Trophoblast cell (in vitro differentiated cells and primary cell): Measurements from ENCODE around the gene MATR3.
A peak's percentile ranks its signal among the peaks of the same experiment; 100 is the strongest.

Experiments
- DNase-seq, 2 donors: peaks; one replicate each; pipeline ENCODE4 v3.0.0-alpha.2; 2016
- H2AFZ ChIP-seq: 2 replicates; pipeline ENCODE4 v1.6.1; 2013; ENCODE audit warnings: low read length, moderate library complexity, mild to moderate bottlenecking; ENCODE audit not compliant: insufficient read depth, poor library complexity
- H2AK5ac ChIP-seq: 2 replicates; pipeline ENCODE4 v1.6.1; 2013; ENCODE audit warnings: mild to moderate bottlenecking, low read length
- H2BK120ac ChIP-seq: 2 replicates; pipeline ENCODE4 v1.6.1; 2013; ENCODE audit warnings: low read length, mild to moderate bottlenecking, moderate library complexity; ENCODE audit not compliant: insufficient read depth, poor library complexity
- H2BK12ac ChIP-seq: 2 replicates; pipeline ENCODE4 v1.6.1; 2013; ENCODE audit warnings: mild to moderate bottlenecking, low read length, moderate library complexity
- H2BK5ac ChIP-seq: 2 replicates; pipeline ENCODE4 v1.6.1; 2013; ENCODE audit warnings: low read length, low read depth, moderate library complexity, mild to moderate bottlenecking; ENCODE audit not compliant: poor library complexity
- H3K14ac ChIP-seq: 2 replicates; pipeline ENCODE4 v1.6.1; 2013; ENCODE audit warnings: mild to moderate bottlenecking, low read length
- H3K18ac ChIP-seq: 2 replicates; pipeline ENCODE4 v1.6.1; 2013; ENCODE audit warnings: mild to moderate bottlenecking, low read length
- H3K23ac ChIP-seq: 2 replicates; pipeline ENCODE4 v1.6.1; 2013; ENCODE audit warnings: low read length
- H3K27ac ChIP-seq: 2 replicates; pipeline ENCODE4 v1.5.1; 2013; ENCODE audit warnings: low read depth, mild to moderate bottlenecking, inconsistent platforms, low read length, moderate library complexity
- H3K27me3 ChIP-seq: 2 replicates; pipeline ENCODE4 v1.6.1; 2013; ENCODE audit warnings: inconsistent platforms, mild to moderate bottlenecking, low read length, moderate library complexity; ENCODE audit not compliant: insufficient read depth
- H3K36me3 ChIP-seq, 2 experiments: 1 replicate in 1 of 2; 2 replicates in 1 of 2; pipeline ENCODE4 v1.6.1; 2013; ENCODE audit warnings: low read length in 2 of 2, mild to moderate bottlenecking in 2 of 2, moderate library complexity in 1 of 2; ENCODE audit not compliant: insufficient read depth in 2 of 2, control insufficient read depth in 1 of 2
- H3K4ac ChIP-seq: 2 replicates; pipeline ENCODE4 v1.6.1; 2013; ENCODE audit warnings: low read depth, mild to moderate bottlenecking, low read length, moderate library complexity
- H3K4me1 ChIP-seq, 2 experiments: 1 replicate in 1 of 2; 2 replicates in 1 of 2; pipeline ENCODE4 v1.6.1; 2013; ENCODE audit warnings: low read length in 2 of 2, mild to moderate bottlenecking in 2 of 2, moderate library complexity in 1 of 2; ENCODE audit not compliant: insufficient read depth in 2 of 2, control insufficient read depth in 1 of 2
- H3K4me2 ChIP-seq: 2 replicates; pipeline ENCODE4 v1.6.1; 2013; ENCODE audit warnings: inconsistent platforms, mild to moderate bottlenecking, low read length, moderate library complexity
- H3K4me3 ChIP-seq: 2 replicates; pipeline ENCODE4 v1.5.1; 2013; ENCODE audit warnings: mild to moderate bottlenecking, low read depth, low read length, inconsistent platforms
- H3K79me1 ChIP-seq: one replicate; pipeline ENCODE4 v1.6.1; 2013; ENCODE audit warnings: low read length
- H3K79me2 ChIP-seq: 2 replicates; pipeline ENCODE4 v1.6.1; 2013; ENCODE audit warnings: low read length, mild to moderate bottlenecking; ENCODE audit not compliant: control insufficient read depth, insufficient read depth, poor library complexity
- H3K9ac ChIP-seq: 2 replicates; pipeline ENCODE4 v1.6.1; 2013; ENCODE audit warnings: mild to moderate bottlenecking, low read length
- H3K9me3 ChIP-seq: 2 replicates; pipeline ENCODE4 v1.6.1; 2013; ENCODE audit warnings: low read depth, mild to moderate bottlenecking, control low read depth, inconsistent platforms, low read length; ENCODE audit not compliant: insufficient read depth
- H4K12ac ChIP-seq: 2 replicates; pipeline ENCODE4 v1.6.1; 2013; ENCODE audit warnings: low read depth, mild to moderate bottlenecking, low read length, moderate library complexity
- H4K8ac ChIP-seq: 2 replicates; pipeline ENCODE4 v1.6.1; 2013; ENCODE audit warnings: low read depth, mild to moderate bottlenecking, low read length, moderate library complexity
- H4K91ac ChIP-seq: one replicate; pipeline ENCODE4 v1.6.1; 2013; ENCODE audit warnings: low read depth, mild to moderate bottlenecking, low read length, moderate library complexity
- WGBS: extraction: QIAGEN DNeasy Blood & Tissue Kit; methylation state at CpG from one replicate; pipeline ENCODE4 v1.1.7; 2013; ENCODE audit warnings: missing lambda C conversion rate; ENCODE audit not compliant: insufficient read length, insufficient coverage; ENCODE audit errors: extremely low coverage; 5-methylcytosine and 5-hydroxymethylcytosine counted together

The MATR3 gene

GRCh38 chr5:139291051-139291450, 2.5 kb upstream of the MATR3 start:
- Histone ChIP-seq H3K4me2 (no peak overlapping the region), H3K79me1 (peaks cover 11% of the 10 kb centered on the region), H2BK12ac (no peak overlapping the region), H3K4me1 (peaks cover 0 to 3% of the 10 kb centered on the region in 2 experiments), H3K4ac (no peak overlapping the region), H3K79me2 (peaks cover 15% of the 10 kb centered on the region), H2AK5ac (no peak overlapping the region), H3K27me3 (no peaks in the 10 kb centered on the region), H3K27ac (no peak overlapping the region), H2AFZ (no peak overlapping the region), H4K12ac (no peak overlapping the region), H2BK120ac (no peak overlapping the region), H3K4me3 (no peak overlapping the region), H4K8ac (no peak overlapping the region), H2BK5ac (no peak overlapping the region), H3K18ac (no peak overlapping the region), H3K14ac (no peak overlapping the region), H3K9ac (no peak overlapping the region), H3K9me3 (no peaks in the 10 kb centered on the region), H3K36me3 (no peaks in the 10 kb centered on the region), H4K91ac (no peak overlapping the region), H3K23ac (no peak overlapping the region)
- DNase-seq = no peak
- no CpG with 5 or more reads among the region's 2 CpGs for WGBS

DNA sequence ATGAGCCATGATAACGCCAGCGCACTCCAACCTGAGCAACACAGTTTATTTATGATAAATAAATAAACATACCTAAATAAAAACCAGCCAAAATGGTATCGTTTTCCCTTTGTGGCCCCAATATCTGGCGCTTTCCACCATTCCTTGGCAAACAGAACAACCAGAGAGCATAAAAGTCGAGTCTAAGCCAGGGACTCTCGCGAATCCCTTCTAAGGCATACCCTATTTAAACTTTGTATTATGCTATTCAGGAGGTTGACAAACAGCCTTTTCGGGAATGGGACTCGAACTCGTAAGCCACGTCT, 386 bp upstream of the MATR3 start:
- H3K27ac ChIP-seq = peak overlapping the region; percentile 19
- no peaks in the 10 kb centered on the region for H3K9me3 ChIP-seq
- peak overlapping the region; percentile 76 for H3K9ac ChIP-seq
- no peaks in the 10 kb centered on the region for H3K27me3 ChIP-seq
- no peak overlapping the region for H3K23ac ChIP-seq
- WGBS = no CpG with 5 or more reads among the region's 11 CpGs
- no peak overlapping the region for H3K18ac ChIP-seq
- H2AK5ac ChIP-seq = no peak overlapping the region
- H3K4me3 ChIP-seq = no peak overlapping the region
- H2BK5ac ChIP-seq = peak overlapping the region; percentile 7
- peak overlapping the region; percentile 55 for H3K14ac ChIP-seq
- H2AFZ ChIP-seq = no peak overlapping the region
- DNase-seq = no peak
- peaks cover 0 to 8% of the 10 kb centered on the region in 2 experiments for H3K4me1 ChIP-seq
- H4K8ac ChIP-seq = peak overlapping the region; percentile 34
- no peak overlapping the region for H4K12ac ChIP-seq
- H3K36me3 ChIP-seq = no peaks in the 10 kb centered on the region
- peak overlapping the region; percentile 81 for H3K4me2 ChIP-seq
- peaks cover 21% of the 10 kb centered on the region for H3K79me2 ChIP-seq
- no peak overlapping the region for H2BK12ac ChIP-seq
- H4K91ac ChIP-seq = peak overlapping the region; percentile 68
- H3K79me1 ChIP-seq = peaks cover 11% of the 10 kb centered on the region
- H2BK120ac ChIP-seq = no peak overlapping the region
- peak overlapping the region; percentile 34 for H3K4ac ChIP-seq

- peak overlapping the region; percentile 96 for H2BK5ac ChIP-seq
- H3K4me1 ChIP-seq = peaks cover 0 to 10% of the 10 kb centered on the region in 2 experiments
- H2BK12ac ChIP-seq = no peak overlapping the region
- peak overlapping the region; percentile 56 for H3K4me2 ChIP-seq
- peak overlapping the region; percentile 99 for H3K14ac ChIP-seq
- no peaks in the 10 kb centered on the region for H3K36me3 ChIP-seq
- H4K12ac ChIP-seq = peak overlapping the region; percentile 99
- peak overlapping the region; percentile 77 for H2AFZ ChIP-seq
- H3K9me3 ChIP-seq = no peaks in the 10 kb centered on the region
- H3K9ac ChIP-seq = peak overlapping the region; percentile 98
- H3K27me3 ChIP-seq = no peaks in the 10 kb centered on the region
- H3K23ac ChIP-seq = no peak overlapping the region
- peak overlapping the region; percentile 98 for H2AK5ac ChIP-seq
- peak overlapping the region; percentile 92 for H3K27ac ChIP-seq
- H4K8ac ChIP-seq = peak overlapping the region; percentile 99
- H3K79me1 ChIP-seq = peaks cover 11% of the 10 kb centered on the region
- H3K4me3 ChIP-seq = peak overlapping the region; percentile 97
- peaks cover 27% of the 10 kb centered on the region for H3K79me2 ChIP-seq
- H3K18ac ChIP-seq = peak overlapping the region; percentile 98
- no CpG with 5 or more reads among the region's 48 CpGs for WGBS
- DNase-seq = peak; percentile 62 to 79
- H4K91ac ChIP-seq = peak overlapping the region; percentile 93
- peak overlapping the region; percentile 98 for H3K4ac ChIP-seq
- peak overlapping the region; percentile 82 for H2BK120ac ChIP-seq
Observed at GRCh38 chr5:139294374-139295165, 1.0 kb downstream of the MATR3 start.

- H3K79me1 ChIP-seq = peaks cover 11% of the 10 kb centered on the region
- H2AFZ ChIP-seq = no peak overlapping the region
- no peak overlapping the region for H4K8ac ChIP-seq
- no peak overlapping the region for H2AK5ac ChIP-seq
- peak in 1 of 2 donors; percentile 17 for DNase-seq
- H2BK5ac ChIP-seq = no peak overlapping the region
- H3K4me1 ChIP-seq = peaks cover 0 to 10% of the 10 kb centered on the region in 2 experiments
- H3K23ac ChIP-seq = no peak overlapping the region
- H2BK12ac ChIP-seq = no peak overlapping the region
- no peak overlapping the region for H2BK120ac ChIP-seq
- no peak overlapping the region for H3K14ac ChIP-seq
- no peak overlapping the region for H3K27ac ChIP-seq
- peak overlapping the region; percentile 96 for H3K4ac ChIP-seq
- no peak overlapping the region for H4K12ac ChIP-seq
- peak overlapping the region; percentile 42 for H3K9ac ChIP-seq
- H3K36me3 ChIP-seq = no peaks in the 10 kb centered on the region
- no peaks in the 10 kb centered on the region for H3K27me3 ChIP-seq
- no peak overlapping the region for H3K4me3 ChIP-seq
- H3K4me2 ChIP-seq = peak overlapping the region; percentile 56
- no peak overlapping the region for H3K18ac ChIP-seq
- peaks cover 33% of the 10 kb centered on the region for H3K79me2 ChIP-seq
- H4K91ac ChIP-seq = no peak overlapping the region
- no CpG with 5 or more reads among the region's 16 CpGs for WGBS
- no peaks in the 10 kb centered on the region for H3K9me3 ChIP-seq
Observed at GRCh38 chr5:139295346-139296057, 2.0 kb downstream of the MATR3 start.
